Lower leg skin (tissue), 4 donors: Measurements from ENCODE around the gene ZNF280D. TPM values are rescaled to one million over a fixed set of nuclear protein-coding genes. Genes with fewer than 3 reads are reported as not detected.

Experiments
- DNase-seq, 2 donors: peaks; one replicate each; pipeline ENCODE4 v3.0.0-alpha.2; 2019; ENCODE audit warnings: low spot score in 2 of 2
- H3K4me3 ChIP-seq: fragments of 200-600 bp; sonication (generic); 2 replicates; pipeline ENCODE4 v1.5.1; 2017; ENCODE audit warnings: mild to moderate bottlenecking, low read depth; ENCODE audit not compliant: poor library complexity, severe bottlenecking
- CTCF ChIP-seq, 3 donors: fragments of 450-650 bp; IDR thresholded peaks; one replicate each; pipeline ENCODE4 v1.5.1; 2016; ENCODE audit warnings: antibody characterized with exemption in 3 of 3, mild to moderate bottlenecking in 3 of 3, moderate library complexity in 2 of 3
- POLR2A ChIP-seq, 2 donors: fragments of 450-650 bp; IDR thresholded peaks; one replicate each; pipeline ENCODE4 v1.6.1; 2016 to 2017; ENCODE audit warnings: antibody characterized with exemption in 2 of 2, mild to moderate bottlenecking in 1 of 2, moderate library complexity in 1 of 2
- WGBS, 2 donors: methylation state at CpG; one replicate each; pipeline ENCODE4 v1.1.5; 2018; 5-methylcytosine and 5-hydroxymethylcytosine counted together
- intact Hi-C: fragments of 100-400 bp; cut with DNase I; formaldehyde crosslinking; loops from one replicate; pipeline ENCODE4 v1.15.0; 2023; ENCODE audit warnings: low total_unique reads
- total RNA-seq, 4 donors: library from RNA; depleted of rRNA; stranded (reverse); fragments of >200 nt; gene quantifications; one replicate each; pipeline ENCODE4 v1.1.0, GENCODE V29; 2016

Gene ZNF280D
- total RNA-seq, 4 donors from 2014 or later: 22.8 to 30.8 (median 25.9) TPM

- no peak for DNase-seq
- intact Hi-C loops: no loop called here
- no peak for TF ChIP-seq POLR2A (IDR thresholded peaks at IDR 0.05)
- TF ChIP-seq CTCF (IDR thresholded peaks at IDR 0.05): no peak
- no peak overlapping the region for H3K4me3 ChIP-seq
- 49 to 51% methylated on average over 5 of the region's 5 CpGs for WGBS, 2 donors
Observed at GRCh38 chr15:56736881-56737707, 3.8 kb upstream of the ZNF280D start.

- intact Hi-C loops: no loop called here
- H3K4me3 ChIP-seq: no peak overlapping the region
- 30 to 44% methylated on average over 6 of the region's 6 CpGs for WGBS, 2 donors
- DNase-seq: no peak
- no peak for TF ChIP-seq CTCF (IDR thresholded peaks at IDR 0.05)
- TF ChIP-seq POLR2A (IDR thresholded peaks at IDR 0.05): no peak
Observed at GRCh38 chr15:56736308-56736707, 3.0 kb upstream of the ZNF280D start.

GRCh38 chr15:56735589-56735988, 2.3 kb upstream of the ZNF280D start:
- intact Hi-C loops: no loop called here
- H3K4me3 ChIP-seq: no peak overlapping the region
- no peak for DNase-seq
- TF ChIP-seq POLR2A (IDR thresholded peaks at IDR 0.05) (no peak), CTCF (IDR thresholded peaks at IDR 0.05) (no peak)
- 61 to 62% methylated on average over 3 of the region's 3 CpGs for WGBS, 2 donors

DNA sequence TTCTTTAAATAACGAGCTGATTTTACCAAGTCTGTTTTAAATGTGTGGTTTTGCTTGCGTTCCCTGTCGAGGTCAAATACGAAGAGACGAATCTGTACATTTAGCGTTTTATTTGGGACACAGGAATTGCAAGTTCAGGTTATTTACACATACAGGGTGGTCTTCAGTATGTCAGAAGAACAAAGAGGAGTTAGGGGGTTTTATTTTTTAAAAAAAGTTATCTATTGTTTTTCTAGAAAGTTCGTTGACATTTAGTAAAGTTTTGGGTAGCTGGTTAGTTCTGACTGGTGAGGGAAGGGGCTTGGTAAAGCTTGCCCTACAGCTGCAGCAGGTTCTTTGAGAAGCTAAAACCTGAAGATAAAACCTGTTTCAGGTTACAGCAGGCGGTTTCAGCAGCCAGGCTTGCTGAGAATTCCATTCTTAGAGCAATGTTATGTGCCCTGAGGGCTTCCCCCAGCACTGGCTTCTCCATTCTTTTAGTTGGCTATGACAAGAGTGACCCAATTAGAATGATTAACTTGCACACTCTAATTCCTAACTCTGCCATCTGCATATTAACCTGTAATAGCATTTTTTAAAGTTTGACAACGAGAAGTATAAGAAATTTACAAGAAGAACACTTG, 815 bp upstream of the ZNF280D start:
- TF ChIP-seq CTCF (IDR thresholded peaks at IDR 0.05): no peak
- no peak for TF ChIP-seq POLR2A (IDR thresholded peaks at IDR 0.05)
- H3K4me3 ChIP-seq: no peak overlapping the region
- DNase-seq: no peak
- intact Hi-C loops: no loop called here
- WGBS, 2 donors: 85% methylated on average over 9 of the region's 9 CpGs

DNA sequence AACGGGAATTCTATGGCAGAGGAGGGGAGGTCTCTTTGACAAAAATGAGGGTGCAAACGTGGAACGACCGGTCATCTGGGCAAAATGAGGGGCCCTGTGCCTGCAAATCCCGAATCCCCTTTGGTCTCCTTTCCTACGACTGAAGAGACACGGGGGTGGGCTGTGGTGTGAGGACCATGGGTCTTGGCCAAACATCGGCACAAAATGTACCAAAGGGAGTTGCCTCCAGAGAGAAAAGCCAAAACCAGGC, 498 bp downstream of the ZNF280D start:
- TF ChIP-seq CTCF (IDR thresholded peaks at IDR 0.05) (no peak), POLR2A (IDR thresholded peaks at IDR 0.05) (no peak)
- peak overlapping the region; percentile 34 for H3K4me3 ChIP-seq
- DNase-seq: peak in 1 of 2 donors; percentile 66
- intact Hi-C loops: no loop called here
- 0% methylated on average over 7 to 8 of the region's 8 CpGs for WGBS, 2 donors
